Body of pancreas (tissue), 4 donors: ENCODE measurements around the gene ASAP2. TPM values are rescaled to one million over a fixed set of nuclear protein-coding genes. Genes with fewer than 3 reads are reported as not detected.

ENCODE experiments used
- ATAC-seq: fragments of 150-250 bp; one replicate; pipeline ENCODE4 v1.9.1; 2016
- DNase-seq, 4 donors: peaks; one replicate each; pipeline ENCODE4 v3.0.0-alpha.2; 2019
- H3K27ac ChIP-seq, 4 donors: fragments of 200-600 bp; sonication (generic); 1 replicate in 3 of 4; 2 replicates in 1 of 4; pipeline versions ENCODE4 v1.5.1 to v1.6.1; 2016 to 2019; ENCODE audit warnings: mild to moderate bottlenecking in 1 of 4, mixed read lengths in 1 of 4, moderate library complexity in 1 of 4
- H3K27me3 ChIP-seq, 2 donors: fragments of 200-600 bp; sonication (generic); one replicate each; pipeline ENCODE4 v1.6.0; 2016; ENCODE audit warnings: mild to moderate bottlenecking in 1 of 2
- H3K36me3 ChIP-seq, 2 donors: fragments of 200-600 bp; sonication (generic); replicated peaks in 1 of 2; 2 replicates each; pipeline ENCODE4 v1.5.1; 2016; ENCODE audit warnings: low read depth in 2 of 2; ENCODE audit not compliant: insufficient read depth in 1 of 2
- H3K4me1 ChIP-seq: fragments of 200-600 bp; sonication (generic); one replicate; pipeline ENCODE4 v1.6.0; 2016
- H3K4me3 ChIP-seq, 2 donors: fragments of 200-600 bp; sonication (generic); 1 replicate in 1 of 2; 2 replicates in 1 of 2; pipeline ENCODE4 v1.5.1; 2016 to 2019
- H3K9me3 ChIP-seq, 3 donors: fragments of 200-600 bp; sonication (generic); 1 replicate in 2 of 3; 2 replicates in 1 of 3; pipeline ENCODE4 v1.5.1; 2016
- CTCF ChIP-seq, 7 experiments: fragments of 450-650 bp in 4 of 7; fragments of 200-600 bp in 3 of 7; sonication (generic) in 3 of 7; IDR thresholded peaks; one replicate each; pipeline ENCODE4 v1.5.1; 2016 to 2019; ENCODE audit warnings: antibody characterized with exemption in 7 of 7
- POLR2A ChIP-seq, 3 donors: fragments of 450-650 bp; IDR thresholded peaks; one replicate each; pipeline ENCODE4 v1.6.1; 2016; ENCODE audit warnings: antibody characterized with exemption in 3 of 3, mild to moderate bottlenecking in 2 of 3
- WGBS, 2 donors: methylation state at CpG; one replicate each; pipeline ENCODE4 v1.1.5; 2017; 5-methylcytosine and 5-hydroxymethylcytosine counted together
- intact Hi-C: fragments of 100-400 bp; cut with DNase I; formaldehyde crosslinking; loops from one replicate; pipeline ENCODE4 v1.15.1; 2023
- total RNA-seq, 2 donors: library from RNA; depleted of rRNA; stranded (reverse); fragments of >200 nt; gene quantifications; one replicate each; pipeline ENCODE4 v1.1.0, GENCODE V29; 2016

Gene ASAP2
- total RNA-seq, 2 donors from 2014 or later, result 12.5 to 23.7 TPM

GRCh38 chr2:9388950-9389911, 182.6 kb downstream of the ASAP2 start:
- Histone ChIP-seq H3K9me3 (no peaks in the 10 kb centered on the region), H3K36me3 (peaks cover 0 to 4% of the 10 kb centered on the region in 2 donors), H3K4me1 (peaks cover 4% of the 10 kb centered on the region), H3K27me3 (no peaks in the 10 kb centered on the region), H3K4me3 (no peak overlapping the region), H3K27ac (no peak overlapping the region)
- intact Hi-C loops, result no loop called here
- TF ChIP-seq POLR2A (IDR thresholded peaks at IDR 0.05), result no peak
- TF ChIP-seq CTCF (IDR thresholded peaks at IDR 0.05), result no peak
- DNase-seq, result no peak
- ATAC-seq, result no peak
- 88 to 90% methylated on average over 22 to 27 of the region's 28 CpGs for WGBS, 2 donors

GRCh38 chr2:9390151-9390850, 183.7 kb downstream of the ASAP2 start:
- H3K27me3 ChIP-seq, result no peaks in the 10 kb centered on the region
- WGBS, 2 donors, result 78 to 87% methylated on average over 7 of the region's 7 CpGs
- peaks cover 4% of the 10 kb centered on the region for H3K4me1 ChIP-seq
- no peak overlapping the region for H3K4me3 ChIP-seq
- intact Hi-C loops, result no loop called here
- DNase-seq (no peak), ATAC-seq (no peak)
- no peak for TF ChIP-seq POLR2A (IDR thresholded peaks at IDR 0.05)
- TF ChIP-seq CTCF (IDR thresholded peaks at IDR 0.05), result no peak
- no peaks in the 10 kb centered on the region for H3K9me3 ChIP-seq
- H3K27ac ChIP-seq, result no peak overlapping the region
- peaks cover 0 to 4% of the 10 kb centered on the region in 2 donors for H3K36me3 ChIP-seq

GRCh38 chr2:9390991-9391390, 184.4 kb downstream of the ASAP2 start:
- intact Hi-C loops, result no loop called here
- DNase-seq (no peak), ATAC-seq (no peak)
- H3K9me3 ChIP-seq, result no peaks in the 10 kb centered on the region
- WGBS, 2 donors, result 94 to 95% methylated on average over 19 of the region's 19 CpGs
- H3K36me3 ChIP-seq, result peaks cover 0 to 4% of the 10 kb centered on the region in 2 donors
- TF ChIP-seq POLR2A (IDR thresholded peaks at IDR 0.05), result no peak
- no peak for TF ChIP-seq CTCF (IDR thresholded peaks at IDR 0.05)
- peaks cover 4% of the 10 kb centered on the region for H3K4me1 ChIP-seq
- H3K27ac ChIP-seq, result no peak overlapping the region
- no peaks in the 10 kb centered on the region for H3K27me3 ChIP-seq
- no peak overlapping the region for H3K4me3 ChIP-seq

GRCh38 chr2:9391961-9392720, 185.5 kb downstream of the ASAP2 start:
- 91 to 92% methylated on average over 11 to 13 of the region's 13 CpGs for WGBS, 2 donors
- no peak for ATAC-seq
- intact Hi-C loops, result no loop called here
- Histone ChIP-seq H3K9me3 (no peaks in the 10 kb centered on the region), H3K27ac (no peak overlapping the region), H3K27me3 (no peaks in the 10 kb centered on the region), H3K4me3 (no peak overlapping the region), H3K4me1 (no peaks in the 10 kb centered on the region), H3K36me3 (peaks cover 0 to 4% of the 10 kb centered on the region in 2 donors)
- no peak for DNase-seq
- TF ChIP-seq POLR2A (IDR thresholded peaks at IDR 0.05) (no peak), CTCF (IDR thresholded peaks at IDR 0.05) (no peak)
